ENCODE results near the gene FAM222A.

The FAM222A gene

DNA sequence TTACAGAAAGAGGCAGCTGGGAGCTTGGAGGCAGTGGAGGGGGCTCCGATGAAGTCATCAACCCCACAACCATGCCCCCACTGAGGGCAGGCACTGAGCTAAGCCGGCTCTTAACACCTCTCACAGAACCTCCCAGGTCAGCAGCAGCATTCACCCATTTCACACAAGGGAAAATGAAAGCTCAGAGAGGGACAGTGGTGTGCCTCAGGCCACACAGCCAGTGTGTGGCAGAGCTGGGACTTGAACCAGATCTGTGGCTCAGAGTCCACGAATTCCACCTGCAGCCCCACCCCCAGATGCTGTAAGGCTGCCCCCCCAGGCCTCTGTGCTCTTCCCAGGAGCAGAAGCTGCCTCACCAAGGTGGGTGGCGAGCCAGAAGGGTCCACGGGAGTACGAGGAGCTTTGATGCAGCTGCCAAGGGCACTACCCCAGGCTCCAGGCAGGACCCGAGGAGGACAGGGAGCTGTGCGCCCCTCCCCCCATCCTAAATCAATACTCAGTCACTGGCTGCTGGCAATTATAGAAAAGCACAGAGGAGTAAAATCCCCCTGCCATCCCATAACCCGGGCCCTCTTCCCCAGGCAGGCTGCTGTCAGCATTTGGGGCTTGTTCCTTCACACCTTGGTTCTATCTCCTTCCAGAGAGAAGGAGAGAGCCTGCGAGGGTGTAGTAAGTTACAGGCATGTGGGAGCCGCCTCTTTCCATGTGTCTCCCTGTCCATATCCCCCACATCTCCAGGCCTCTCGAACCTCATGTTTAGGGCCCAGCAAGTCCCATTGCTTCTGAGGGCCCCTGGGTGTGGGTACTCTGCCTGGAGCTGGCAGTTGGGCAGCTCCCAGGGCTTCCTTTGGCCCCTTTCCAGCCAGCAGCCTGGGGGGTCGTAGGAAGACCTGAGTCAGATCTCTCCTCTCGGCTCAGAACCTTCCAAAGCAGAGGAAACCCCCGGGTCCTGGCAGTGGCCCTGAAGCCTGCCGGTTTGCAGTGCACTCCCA lies 47.6 kb downstream of the FAM222A start:
- no peak for DNase-seq

DNA sequence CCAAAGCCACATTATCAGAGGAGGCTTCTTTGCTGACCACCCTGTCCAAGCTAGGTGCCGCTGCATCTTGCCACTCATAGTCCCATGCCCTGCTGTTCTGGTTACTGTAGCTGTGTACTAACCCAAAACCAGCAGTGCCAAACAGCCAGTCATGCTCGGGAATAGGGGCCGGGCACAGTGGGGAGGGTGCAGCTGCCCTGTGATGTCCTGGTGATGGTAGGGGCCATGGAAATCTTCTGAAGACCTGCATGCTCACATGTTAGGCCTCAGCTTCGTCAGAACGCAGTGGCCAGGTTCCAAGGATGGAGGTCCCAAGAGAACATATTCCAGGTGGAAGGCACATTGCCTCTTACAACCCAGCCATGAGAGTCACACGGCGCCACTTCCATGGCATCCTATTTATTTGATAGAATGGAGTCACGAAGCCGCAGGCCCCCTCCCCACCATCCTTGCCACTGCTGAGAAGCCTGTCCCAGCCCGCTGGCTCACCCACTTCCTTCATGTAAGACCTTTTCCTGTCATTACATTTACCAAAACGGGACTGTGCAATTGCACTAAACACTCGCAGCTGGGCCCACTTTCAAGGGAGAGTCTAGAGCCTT lies 48.5 kb downstream of the FAM222A start:
- no peak for DNase-seq

DNA sequence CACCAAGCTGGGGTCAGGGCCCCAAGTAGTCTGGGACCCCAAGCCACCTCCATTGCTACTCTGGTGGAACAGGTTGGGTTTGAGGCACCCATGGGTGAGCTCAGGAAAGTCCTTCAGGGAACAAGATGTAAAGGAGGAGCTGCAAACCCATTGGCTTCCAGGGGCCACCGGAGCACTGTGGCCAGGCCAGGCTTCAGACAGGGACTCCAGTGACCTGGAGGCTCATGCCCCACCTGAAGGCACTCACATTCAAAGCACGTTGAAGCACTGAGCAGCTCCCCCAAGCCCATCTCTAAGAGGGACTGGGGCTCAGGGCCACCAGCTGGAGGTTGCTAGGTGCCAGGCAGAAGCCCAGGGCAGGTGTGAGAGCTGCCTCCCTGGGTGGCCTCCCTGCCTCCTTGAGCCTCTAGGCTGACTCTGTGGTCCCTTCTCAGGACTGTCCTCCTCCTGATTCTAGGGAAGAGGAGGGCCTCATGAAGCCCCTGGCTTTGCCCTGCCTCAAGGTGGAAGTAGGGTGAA lies 49.1 kb downstream of the FAM222A start:
- DNase-seq, result no peak

DNA sequence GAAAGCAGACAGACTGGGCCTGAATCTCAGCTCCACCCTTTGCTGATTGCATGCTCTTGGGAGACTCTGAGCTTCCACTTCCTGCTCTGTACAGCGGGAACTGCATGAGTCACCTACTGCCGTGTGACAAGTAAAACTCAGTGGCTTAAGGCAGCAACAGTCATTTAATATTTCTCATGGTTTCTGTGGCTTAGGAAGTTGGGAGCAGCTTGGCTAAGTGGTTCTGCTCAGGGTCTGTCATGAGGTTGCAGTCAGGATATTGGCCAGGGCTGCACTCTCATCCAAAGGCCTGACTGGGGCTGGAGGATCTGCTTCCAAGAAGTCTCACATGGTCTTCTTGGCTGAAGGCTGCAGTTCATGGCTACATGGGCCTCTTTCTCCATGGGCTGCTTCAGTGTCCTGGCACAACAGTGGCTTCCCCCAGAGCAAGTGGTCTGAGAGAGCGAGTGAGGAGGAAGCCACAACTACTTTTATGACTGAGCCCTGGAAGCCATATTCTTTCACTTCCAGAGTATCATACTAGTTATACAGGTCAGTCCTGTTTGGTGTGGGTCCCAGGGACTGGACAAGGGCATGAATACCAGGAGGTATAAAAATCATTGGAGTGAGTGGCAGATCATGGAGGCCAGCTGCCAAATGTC lies 49.7 kb downstream of the FAM222A start:
- no peak for DNase-seq

DNA sequence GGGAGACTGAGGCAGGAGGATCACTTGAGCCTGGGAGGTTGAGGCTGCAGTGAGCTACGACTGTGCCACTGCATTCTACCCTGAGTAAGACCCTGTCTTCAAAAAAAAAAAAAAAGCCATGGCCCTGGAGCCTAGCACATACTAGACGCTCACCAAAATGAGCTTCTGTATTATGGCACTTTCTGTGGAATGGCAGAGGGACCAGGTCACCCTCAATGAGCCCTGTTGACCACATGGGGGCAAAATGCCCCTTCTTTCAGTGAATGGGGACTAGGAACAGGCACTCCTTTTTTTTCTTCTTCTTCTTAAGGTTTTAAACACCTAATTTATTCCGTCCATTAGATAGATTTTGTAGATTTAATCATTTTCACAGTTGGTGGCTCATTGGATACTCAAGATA lies 50.5 kb downstream of the FAM222A start:
- DNase-seq, result no peak

DNA sequence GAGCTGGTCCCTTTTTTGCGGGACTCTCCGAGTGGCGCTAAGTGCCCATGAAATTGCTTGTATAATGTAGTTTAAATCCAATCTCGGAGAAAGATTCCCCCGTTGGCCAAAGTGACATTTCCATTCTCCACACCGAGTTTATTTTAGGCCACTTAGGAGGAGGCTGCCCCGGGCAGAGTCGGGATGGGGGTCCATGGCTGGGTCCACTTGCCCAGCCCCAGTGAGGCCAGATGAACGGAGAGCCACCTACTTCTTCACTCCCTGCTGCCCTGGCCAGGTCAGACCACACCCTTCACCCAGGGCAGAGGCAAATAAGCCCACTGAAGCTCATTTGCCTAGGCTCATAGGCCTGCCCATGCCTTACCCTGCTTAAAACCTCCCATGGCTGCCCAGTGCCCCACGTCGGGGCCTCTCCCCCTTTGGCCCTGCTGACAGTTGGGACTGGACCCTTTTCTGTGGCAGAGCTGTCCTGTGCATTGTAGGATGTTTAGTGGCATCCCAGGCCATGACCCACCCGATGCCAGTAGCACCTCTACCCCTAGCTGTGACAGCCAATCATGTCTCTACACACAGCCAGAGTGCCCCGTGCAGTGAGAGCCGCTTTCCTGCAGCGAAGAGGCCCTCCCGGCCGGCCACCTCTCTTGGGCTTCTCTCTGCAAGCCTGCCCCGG lies 51.3 kb downstream of the FAM222A start:
- no peak for DNase-seq

DNA sequence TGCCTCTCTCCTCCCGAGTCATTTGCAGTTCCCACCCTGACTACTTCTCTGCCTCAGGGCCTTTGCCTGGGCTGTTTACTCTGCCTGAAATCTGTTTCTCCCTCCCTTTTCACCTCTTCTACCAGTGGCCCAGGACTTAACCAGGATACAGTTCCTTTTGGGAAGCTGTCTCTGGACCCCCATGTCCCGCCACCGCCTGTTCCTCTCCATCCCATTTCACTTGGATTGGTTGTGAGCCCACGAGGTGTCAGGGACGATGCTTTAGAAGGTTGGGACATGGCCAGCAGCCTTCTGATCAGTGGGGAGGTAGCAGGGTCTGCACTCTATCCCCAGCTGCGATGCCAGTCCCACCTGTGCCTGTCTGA lies 51.8 kb downstream of the FAM222A start:
- DNase-seq, result no peak

DNA sequence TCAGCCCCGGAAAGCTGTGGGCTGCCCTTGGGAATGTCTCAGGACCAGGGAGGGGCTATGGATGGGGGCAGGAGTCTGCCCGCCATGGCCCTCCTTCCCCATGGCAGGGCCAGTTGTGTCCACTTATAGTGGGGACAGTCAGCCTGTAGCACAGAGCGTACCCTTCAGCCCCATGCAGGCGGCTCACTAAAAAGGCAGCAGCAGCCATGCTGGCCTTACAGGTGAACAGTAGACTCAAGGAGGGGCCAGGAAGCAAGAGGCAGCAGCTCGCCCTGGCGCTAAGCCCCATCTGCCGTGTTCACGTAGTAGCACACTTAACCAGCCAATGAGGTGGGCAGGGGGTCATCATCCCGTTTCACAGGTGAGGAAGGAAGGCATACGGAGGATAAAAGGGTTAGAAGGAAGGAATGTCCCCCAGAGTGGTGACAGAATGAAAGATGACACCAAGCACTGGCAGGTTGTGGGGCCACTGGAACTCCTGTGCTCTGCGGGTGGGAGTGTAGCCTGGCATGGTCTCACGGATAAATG lies 52.7 kb downstream of the FAM222A start:
- DNase-seq, result no peak

DNA sequence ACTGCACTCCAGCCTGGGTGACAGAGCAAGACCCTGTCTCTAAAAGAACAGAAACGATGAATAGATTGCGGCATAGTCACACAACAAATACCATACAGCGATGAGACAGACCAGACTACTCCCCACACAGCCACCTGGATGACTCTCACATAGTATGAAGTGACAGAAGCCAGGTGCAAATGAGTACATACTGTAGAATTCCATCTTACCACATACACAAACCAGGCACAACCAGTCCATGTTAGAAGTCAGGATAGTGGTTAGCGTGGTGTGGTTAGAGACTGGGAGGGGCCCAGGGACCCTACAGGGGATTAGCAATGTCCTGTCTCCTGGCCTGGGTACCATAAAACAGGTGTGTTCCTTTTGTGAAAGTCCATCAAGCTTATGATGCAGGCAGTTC lies 53.8 kb downstream of the FAM222A start:
- DNase-seq, result no peak

DNA sequence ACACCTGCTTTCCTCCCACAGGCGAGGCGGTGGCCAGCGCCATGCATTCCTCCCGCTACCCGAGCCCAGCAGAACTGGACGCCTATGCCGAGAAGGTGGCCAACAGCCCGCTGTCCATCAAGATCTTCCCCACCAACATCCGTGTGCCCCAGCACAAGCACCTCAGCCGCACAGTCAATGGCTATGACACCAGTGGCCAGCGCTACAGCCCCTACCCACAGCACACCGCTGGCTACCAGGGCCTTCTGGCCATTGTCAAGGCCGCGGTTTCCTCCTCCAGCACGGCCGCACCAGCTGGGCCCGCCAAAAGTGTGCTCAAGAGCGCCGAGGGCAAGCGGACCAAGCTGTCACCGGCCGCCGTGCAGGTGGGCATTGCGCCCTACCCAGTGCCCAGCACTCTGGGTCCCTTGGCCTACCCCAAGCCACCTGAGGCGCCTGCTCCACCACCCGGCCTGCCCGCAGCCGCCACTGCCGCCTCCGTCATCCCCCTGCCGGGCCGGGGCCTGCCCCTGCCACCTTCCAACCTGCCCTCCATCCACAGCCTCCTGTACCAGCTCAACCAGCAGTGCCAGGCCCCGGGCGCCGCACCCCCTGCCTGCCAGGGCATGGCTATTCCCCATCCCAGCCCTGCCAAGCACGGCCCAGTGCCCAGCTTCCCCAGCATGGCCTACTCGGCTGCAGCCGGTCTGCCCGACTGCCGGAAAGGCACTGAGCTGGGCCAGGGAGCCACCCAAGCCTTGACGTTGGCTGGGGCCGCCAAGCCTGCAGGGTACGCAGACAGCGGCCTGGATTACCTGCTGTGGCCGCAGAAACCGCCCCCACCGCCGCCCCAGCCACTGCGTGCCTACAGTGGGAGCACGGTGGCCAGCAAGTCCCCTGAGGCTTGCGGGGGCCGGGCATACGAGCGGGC lies 54.6 kb downstream of the FAM222A start:
- DNase-seq, result no peak

DNA sequence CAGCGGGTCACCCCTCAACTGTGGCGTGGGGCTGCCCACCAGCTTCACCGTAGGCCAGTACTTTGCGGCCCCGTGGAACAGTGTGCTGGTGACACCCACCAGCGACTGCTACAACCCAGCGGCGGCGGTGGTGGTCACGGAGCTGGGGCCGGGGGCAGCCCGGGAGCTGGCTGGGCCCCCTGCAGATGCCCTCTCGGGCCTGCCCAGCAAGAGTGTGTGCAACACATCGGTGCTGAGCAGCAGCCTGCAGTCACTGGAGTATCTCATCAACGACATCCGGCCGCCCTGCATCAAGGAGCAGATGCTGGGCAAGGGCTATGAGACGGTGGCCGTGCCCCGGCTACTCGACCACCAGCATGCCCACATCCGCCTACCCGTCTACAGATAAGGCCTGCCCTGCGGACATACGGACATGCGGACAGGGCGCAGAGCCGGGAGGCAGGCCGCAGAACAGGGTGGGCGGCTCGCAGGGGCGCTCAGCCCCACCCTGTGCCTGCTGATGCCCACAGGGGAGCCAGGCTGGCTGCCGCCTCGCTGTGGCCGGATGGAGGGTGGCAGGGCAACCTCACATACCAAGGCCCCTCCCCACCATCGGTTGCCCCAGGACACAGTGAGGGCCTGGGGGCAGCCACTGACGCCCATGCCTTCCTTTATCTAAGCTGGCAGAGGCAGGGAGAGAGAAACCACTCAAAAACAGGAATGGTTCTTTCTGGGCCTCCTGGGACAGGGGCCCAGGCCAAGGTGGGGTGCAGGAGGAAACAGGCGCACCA lies 55.5 kb downstream of the FAM222A start:
- DNase-seq, result no peak

DNA sequence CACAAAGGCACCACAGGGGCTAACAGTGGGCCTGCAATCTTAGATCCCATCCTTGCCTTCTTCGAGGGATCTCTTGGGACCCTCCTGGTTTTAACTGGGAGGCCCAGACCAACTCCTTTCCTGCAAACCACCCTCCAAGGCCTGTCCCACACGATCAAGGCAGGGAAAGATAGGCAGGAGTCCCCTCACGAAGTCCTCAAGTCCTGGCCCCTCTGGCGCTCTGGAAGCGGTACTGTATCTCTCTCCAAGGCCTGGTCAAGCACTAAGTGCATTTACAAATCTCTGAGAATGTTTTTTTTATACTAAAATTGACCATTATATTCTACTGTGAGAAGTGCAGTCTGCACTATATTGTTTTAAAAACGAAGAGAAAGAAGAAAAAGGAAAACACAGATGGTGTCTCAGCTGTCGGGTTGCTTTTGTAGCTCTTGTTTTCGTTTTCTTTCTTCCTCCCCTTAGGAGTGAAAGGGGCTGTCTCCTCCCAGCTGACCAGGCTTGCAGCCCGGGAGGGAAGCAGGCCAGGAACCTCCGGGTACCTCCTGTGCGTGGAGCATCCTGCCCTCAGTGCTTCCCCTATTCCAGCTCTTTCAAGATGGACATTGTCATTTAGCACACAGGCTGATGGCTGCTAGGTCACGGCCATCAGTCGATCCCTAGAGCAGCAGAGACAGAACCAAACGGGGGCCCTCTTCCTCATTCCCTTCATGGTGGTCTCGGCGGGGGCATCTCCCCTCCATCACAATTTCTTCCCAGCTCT lies 56.7 kb downstream of the FAM222A start:
- DNase-seq, result no peak

DNA sequence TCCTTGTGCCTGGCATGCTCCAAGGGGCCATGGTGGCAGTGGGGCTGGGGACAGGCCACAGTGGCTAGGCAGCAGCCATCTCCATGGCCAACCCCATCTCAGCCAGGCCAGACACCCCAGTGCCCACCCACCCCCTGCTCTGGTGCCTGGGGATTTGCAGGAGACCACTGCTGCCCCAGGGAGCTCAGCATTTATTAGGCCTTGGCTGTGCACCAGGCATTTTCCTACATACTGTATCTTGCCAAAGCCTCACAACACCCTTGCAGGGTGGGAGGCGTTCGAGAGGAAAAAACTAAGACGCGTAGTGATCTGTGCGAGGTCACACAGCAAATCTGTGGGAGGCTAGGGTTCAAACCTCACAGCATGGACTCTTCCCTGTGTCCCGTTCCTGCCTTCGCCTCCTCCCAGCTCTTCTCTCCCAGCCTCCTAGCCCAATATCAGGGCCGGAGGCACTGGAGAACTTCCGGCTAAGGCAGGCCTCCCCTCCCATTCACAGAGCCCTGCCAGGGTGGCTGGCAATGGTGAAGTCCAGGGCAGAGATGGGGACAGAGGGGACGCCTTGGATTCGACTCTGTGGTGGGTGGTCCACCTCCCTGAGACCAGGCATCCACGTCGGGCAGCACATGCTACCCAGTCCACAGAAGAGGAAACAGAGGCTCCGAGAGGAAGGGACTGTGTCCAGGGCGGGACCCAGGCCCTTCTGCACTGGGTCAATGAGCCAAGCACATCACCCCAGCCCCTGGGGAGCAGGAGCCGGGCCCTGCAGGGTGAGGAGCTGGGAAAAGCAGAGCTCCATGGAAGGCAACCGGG lies 57.4 kb downstream of the FAM222A start:
- DNase-seq, result no peak

DNA sequence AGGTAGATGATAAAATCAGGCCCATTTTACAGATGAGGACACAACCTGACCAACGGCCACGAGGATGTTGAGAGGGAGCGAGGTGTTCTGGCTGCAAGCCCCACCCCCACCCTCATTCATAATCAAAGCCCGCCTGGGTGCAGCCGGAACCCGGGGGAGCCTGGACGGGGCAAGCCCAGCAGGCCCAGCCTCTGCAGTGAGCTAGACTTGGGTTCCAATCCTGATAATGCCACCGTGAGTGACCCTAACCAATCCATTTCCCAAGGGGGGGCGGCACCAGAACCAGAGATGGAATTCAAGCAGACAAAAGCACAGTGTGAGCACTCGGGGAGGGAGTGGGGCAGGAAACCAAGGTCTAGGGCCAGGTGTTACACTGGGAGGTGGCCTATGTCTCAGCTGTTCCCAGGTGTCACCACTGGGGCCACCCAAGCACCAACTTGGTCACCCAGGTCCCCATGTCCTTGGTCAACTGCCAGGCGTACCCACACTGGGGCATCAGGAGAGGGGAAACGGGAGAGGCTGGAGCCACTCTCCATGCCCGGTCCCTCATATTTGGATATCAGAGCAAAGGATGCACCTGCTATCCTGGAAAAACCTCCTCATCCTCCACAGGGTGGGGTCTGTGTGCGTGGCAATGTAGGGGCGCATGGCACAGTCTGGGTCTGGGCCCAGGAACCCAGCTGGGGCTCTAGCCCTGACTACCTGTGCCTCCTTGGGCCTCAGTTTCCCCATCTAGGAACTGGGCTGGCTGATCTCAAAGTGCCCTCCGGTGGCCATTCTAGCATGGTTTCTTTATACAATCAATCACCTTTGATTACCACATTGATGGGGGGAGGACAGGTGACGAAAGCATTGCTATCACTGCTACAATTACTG lies 58.4 kb downstream of the FAM222A start:
- no peak for DNase-seq

DNA sequence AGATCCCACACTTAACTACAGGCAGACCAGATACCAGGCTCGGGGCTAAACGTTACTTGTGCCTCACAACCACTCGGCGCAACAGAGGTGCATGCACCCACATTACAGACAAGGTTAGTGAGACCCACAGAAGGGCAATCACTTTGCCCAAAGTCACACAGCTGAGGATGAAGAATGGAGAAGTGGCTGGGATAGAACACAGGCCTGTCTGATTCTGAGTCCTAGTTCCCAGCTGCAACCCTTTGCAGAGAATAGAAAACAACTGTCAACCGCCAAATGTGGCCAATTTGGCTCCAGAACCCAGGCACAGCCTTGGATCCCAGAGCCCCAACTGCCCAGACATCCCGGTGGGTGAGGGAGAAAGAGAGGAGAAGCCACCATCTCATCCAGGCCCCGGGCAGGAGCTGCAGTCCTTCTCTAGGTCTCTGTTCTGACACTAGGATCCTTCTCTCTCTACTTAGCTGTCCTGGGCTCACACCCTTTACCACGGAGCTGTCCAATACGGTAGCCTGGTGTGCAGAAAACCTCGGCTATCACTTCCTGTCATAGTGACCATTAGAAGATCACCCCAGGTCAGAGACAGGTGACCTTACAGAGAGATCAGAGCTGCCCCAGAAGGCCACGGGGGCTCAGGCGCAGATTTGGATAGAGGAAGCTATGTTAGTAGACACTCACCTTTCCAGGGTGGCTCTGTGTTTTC lies 59.1 kb downstream of the FAM222A start:
- DNase-seq, result no peak

DNA sequence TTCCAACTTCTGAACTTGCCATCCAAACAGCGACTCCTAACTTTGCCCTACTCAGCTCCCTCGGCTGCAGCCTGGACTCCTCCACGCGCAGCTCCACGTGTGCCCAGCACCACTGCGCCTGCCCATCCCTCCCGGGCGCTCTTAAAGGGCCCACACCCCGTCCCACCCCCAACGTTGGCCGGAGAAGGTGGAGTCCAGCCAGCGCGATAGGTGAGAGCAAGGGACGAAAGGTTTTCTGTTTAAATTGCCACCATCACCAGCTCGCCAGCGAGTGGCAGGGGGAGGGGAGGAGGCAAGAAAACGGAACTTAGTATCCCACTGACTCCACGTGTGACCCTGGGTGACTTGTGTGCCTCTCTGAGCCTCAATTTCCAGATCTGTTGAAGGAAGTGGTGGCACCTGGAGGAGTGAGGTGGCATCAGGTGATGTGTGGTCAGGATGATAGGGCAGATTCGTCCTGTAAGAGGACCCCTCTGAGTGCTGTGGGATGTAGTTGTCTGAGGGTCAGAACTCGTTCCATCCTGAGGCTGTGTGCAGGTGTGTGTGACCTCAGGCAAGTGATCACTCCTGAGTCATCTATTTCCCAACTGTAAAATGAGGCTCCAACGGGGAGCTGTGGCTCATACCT lies 59.9 kb downstream of the FAM222A start:
- no peak for DNase-seq

Measured in CD4-positive, alpha-beta T cell treated with Interleukin-17A for 1 hour (primary cell).